Epidermal melanocyte (primary cell): Measurements from ENCODE around the gene RBM39.

Source experiments
- DNase-seq: peaks from one replicate; pipeline ENCODE4 v3.0.0; 2011; ENCODE audit warnings: low spot score; ENCODE audit not compliant: insufficient read length

Gene RBM39

DNA sequence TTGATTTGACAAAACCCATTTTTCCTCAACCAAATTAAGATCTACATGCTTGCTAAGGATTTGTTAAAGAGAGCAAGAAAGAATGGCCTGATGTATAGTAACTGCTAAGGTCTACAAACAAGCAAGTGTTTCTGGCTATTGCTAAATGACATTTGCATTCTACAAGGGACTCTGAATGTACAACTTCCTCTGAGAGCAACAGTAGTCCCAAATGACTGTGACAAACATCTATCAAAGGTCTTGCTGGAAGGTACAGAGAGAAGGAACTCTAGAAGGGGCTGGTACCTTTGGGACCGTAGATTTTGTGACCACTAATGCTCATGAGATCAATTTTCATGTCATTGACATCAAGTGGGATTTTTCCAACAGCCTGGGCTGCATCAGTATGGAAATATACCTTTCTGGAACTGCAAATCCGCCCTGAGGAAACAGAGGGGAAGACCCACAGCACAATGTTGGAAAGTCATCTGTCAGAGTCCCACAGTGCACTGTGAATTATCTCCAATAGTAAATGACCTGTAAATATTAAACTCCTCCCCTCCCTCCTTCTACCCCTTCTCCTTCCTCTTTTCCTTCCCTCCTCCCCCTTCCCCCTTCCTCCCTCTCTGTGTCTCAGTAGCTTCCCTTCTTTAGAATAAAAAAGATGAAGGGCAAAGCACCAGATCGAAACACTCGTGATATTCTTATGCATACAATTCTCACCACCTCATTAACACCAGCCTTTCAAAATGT lies 61.4 kb downstream of the RBM39 start:
- DNase-seq = no peak

DNA sequence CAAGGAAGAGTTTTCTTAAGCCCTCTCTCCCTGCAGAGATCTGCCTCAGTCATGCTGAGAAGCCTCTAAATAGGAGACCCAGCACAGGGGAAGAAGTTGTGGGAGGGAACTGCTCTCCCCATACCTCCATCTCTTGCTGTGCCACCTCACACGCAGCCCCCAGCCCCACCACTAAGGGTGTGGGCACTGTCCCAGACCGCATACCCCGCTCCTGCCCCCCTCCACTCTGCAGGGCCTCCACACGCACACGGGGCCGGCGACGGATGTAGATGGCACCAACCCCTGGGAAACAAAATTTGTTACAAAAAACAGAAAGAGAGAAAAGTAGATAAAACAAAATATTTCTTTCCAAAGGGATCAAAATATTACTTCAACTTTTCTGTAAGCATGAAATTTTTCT lies 67.1 kb downstream of the RBM39 start:
- DNase-seq = no peak

DNA sequence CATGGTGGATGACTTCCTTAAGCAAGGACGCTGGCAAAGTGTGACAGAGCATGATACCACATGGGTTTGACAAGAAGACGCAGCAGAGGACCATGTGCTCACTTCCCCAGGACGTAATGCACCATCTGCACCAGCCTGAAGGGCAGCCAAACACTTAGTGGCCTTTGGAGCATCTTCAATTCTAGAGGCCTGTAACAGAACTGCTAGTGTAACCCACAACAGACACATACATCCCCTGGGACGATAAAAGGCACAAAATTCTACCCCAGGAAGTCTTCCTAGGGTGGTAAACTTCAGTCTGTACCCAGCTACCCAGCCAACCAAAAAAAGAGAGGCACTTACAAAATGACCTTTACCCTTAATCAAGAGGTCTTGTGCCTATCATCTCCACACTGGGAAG lies 68.2 kb downstream of the RBM39 start:
- no peak for DNase-seq

- no peak for DNase-seq
Measured at GRCh38 chr20:35669681-35670080, 72.4 kb downstream of the RBM39 start.

DNA sequence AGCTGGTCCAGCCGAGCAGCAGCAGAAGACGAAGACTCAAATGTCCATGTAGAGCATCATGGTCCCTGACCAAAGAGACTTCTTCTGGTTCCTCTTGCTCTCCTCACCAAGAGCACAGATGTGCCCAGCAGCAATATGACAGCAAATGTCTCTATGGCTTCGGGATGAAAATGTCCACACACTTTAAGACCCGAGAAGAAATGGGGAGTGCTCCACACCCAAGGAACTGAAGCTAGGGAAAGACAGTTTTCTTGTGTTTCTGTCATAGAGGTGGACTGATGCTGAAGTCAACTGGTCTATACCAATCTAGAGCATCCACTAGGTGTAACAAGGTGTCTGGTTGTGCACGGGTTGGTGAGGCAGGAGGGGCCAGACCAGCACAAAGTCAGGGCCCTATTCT lies 72.8 kb downstream of the RBM39 start:
- DNase-seq = no peak

GRCh38 chr20:35665949-35666288 lies 76.1 kb downstream of the RBM39 start:
- no peak for DNase-seq

GRCh38 chr20:35664466-35665206 lies 77.4 kb downstream of the RBM39 start, which contains the start of the genes CPNE1 and RBM12:
CPNE1 (minus strand) TSS chr20:35664900; CDS start chr20:35632923, 31,977 bp downstream.
RBM12 (minus strand) TSS chr20:35664900; CDS start chr20:35655322, 9,578 bp downstream.
- peak; percentile 97 for DNase-seq

DNA sequence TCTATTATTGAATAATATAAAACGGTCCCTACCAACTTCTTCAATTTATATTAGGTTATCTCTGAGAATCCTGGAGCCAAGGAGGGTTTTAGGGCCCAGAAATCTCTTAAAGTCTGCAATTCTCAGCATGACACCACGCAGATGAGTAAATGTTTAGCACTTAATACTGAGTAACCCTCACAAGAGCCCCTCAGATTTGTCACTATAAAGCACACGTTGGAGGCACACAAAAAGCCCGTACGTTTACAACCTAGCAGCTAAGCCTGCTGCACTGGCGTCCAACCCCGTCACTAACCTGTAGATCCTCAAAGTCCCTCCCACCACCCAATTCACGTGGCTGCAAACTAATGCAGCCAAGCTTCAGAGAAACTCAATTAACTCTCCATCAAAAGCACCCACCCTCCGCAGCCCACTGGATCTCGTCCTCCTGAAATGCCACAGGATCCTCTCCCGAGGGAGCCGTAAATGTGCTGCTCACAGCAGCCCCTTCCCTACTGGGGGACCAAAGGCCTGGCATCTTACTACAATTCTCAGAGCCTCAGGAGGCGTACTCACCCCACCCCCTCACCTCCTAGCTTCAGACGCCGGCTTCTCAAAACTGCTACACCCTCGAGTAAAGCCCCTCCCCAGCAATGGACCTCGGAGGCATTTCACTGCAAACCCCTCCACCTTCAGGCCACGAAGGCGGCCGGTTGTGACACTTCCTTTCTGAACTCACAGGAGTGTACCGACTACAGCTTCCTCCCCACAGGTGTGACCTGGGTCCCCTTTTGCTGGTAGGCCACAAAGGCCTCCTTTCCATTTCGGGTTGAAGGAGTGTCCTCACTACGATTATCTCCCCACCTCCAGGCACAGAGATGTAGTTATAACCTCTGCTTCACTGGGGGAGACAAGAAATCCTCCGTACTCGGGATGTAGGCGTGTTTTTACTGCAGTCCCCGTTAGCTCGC lies 78.3 kb downstream of the RBM39 start:
- DNase-seq = no peak

DNA sequence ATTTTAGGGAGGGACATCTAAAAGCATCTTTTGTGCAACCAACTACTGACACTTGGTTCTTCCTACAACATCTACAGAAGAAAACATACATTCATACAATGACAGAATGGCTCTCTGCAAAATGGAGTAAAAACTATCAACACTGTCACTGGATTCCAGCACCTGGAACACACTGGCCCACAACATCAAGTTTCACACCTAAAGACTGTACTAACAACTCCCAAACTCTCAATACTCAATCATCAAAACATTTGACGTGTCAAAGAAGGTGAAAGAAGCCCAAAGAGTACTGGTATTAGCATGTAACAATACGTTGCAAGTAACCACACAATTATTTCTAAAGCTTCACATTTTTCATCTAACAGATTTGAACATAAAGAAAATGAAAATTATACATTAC lies 79.5 kb downstream of the RBM39 start:
- no peak for DNase-seq

DNA sequence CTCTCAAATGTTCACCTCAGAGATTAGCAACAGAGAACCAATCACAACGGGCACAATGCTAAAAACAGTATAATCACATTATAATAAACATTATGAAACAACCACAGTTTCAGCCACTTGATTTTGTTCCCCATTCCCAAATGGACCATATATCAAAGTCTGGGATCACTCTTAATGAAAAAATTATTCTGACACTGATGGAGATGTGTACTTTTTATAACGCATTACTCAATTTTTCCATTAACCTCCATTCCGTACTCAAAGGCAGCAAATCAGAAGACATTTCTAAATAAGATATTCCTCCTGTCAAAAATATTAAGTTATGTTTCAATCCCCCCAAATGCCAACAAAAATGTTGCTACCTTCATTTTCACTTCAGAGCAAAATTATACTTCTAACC lies 80.2 kb downstream of the RBM39 start:
- no peak for DNase-seq

DNA sequence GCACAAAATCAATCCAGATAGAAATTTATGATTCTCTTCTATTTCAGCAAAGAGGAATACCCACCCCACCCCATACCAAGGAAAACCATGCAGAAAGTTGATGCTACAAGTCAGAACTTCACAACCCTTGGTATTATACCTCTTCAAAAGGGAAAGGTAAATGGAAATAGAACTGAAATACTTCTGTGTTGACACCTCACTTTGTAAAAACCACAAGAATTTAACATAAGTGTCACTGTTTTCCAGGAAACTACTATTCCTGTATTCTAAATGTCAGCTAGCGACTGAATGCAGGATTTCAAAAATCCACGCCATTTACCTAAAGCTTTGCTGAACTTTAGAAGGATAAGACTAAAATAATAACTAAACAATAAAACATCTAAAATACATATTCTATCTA lies 81.0 kb downstream of the RBM39 start:
- DNase-seq = no peak

- no peak for DNase-seq
Measured at GRCh38 chr20:35660122-35660937, 81.7 kb downstream of the RBM39 start.

GRCh38 chr20:35657271-35657670 lies 84.8 kb downstream of the RBM39 start:
- no peak for DNase-seq

- DNase-seq = no peak
Measured at GRCh38 chr20:35654415-35654814, 87.6 kb downstream of the RBM39 start.

- no peak for DNase-seq
Measured at GRCh38 chr20:35653893-35654292, 88.2 kb downstream of the RBM39 start.
